H1 (cell line): Measurements from ENCODE around the gene PDGFRA. TPM values are rescaled to one million over a fixed set of nuclear protein-coding genes. Genes with fewer than 3 reads are reported as not detected.

Experiments
- GABPA ChIP-seq: IDR thresholded peaks from 2 replicates; pipeline ENCODE4 v1.6.1; 2011; ENCODE audit warnings: mild to moderate bottlenecking, low read length, moderate library complexity, borderline replicate concordance; ENCODE audit not compliant: insufficient read depth
- polyA plus RNA-seq, 7 experiments: library from polyadenylated mRNA; depleted of rRNA in 3 of 7; stranded (reverse) in 5 of 7; unstranded in 2 of 7; fragments of >200 nt in 5 of 7; fragments of 200-250 nt in 2 of 7; gene quantifications; 1 replicate in 5 of 7; 2 replicates in 1 of 7; 4 replicates in 1 of 7; pipeline versions ENCODE4 v1.2.1 to v1.2.3, GENCODE V29; 2011 to 2013; ENCODE audit warnings: missing spikeins in 2 of 7, mixed read lengths in 2 of 7
- total RNA-seq: library from RNA; stranded (reverse); fragmentation: NEBNext Ultra II Directional; extraction: Animal tissue kit (Norgen Biotek cat#: 25700); gene quantifications from 2 replicates; pipeline ENCODE4 v1.2.1, GENCODE V29; 2021

The PDGFRA gene
- total and polyA plus RNA-seq, 2 of the 8 experiments (the other 6 are each of a cell fraction or from before 2014, with no cell fraction given), result 1.4 to 3.4 TPM

GRCh38 chr4:54189140-54189539 is 40.0 kb upstream of the PDGFRA start (continued):
- no peak for TF ChIP-seq GABPA
- TF ChIP-seq, all 59 proteins: peak for 0
